ACHN (cell line): ENCODE results near the gene KHDRBS2.

Experiments used
- DNase-seq: peaks from one replicate; pipeline ENCODE4 v3.0.0-alpha.2; 2015
- in situ Hi-C: cut with HindIII; loops from 2 replicates; pipeline ENCODE4 v1.10.0; 2017; ENCODE audit warnings: low sequenced_read_pairs, low pct_ligation_motif_present, low pct_unique_long_range_greater_than_20kb

The KHDRBS2 gene

GRCh38 chr6:62057300-62057699 is 228.7 kb downstream of the KHDRBS2 start:
- DNase-seq = no peak
- in situ Hi-C loops = no loop called here

- DNase-seq = no peak
- in situ Hi-C loops = no loop called here
These were observed 240.5 kb downstream of the KHDRBS2 start for GRCh38 chr6:62045502-62045901.

GRCh38 chr6:62043084-62043483 is 242.9 kb downstream of the KHDRBS2 start:
- no peak for DNase-seq
- in situ Hi-C loops = no loop called here

GRCh38 chr6:62042429-62042828 is 243.6 kb downstream of the KHDRBS2 start:
- DNase-seq = no peak
- in situ Hi-C loops = no loop called here

- in situ Hi-C loops = no loop called here
- peak; percentile 4 for DNase-seq
These were observed 246.4 kb downstream of the KHDRBS2 start for GRCh38 chr6:62039605-62040004.

- DNase-seq = no peak
- in situ Hi-C loops = no loop called here
These were observed 248.6 kb downstream of the KHDRBS2 start for GRCh38 chr6:62037445-62037844.

GRCh38 chr6:62035952-62036351 is 250.1 kb downstream of the KHDRBS2 start:
- no peak for DNase-seq
- in situ Hi-C loops = no loop called here

GRCh38 chr6:62013719-62014118 is 272.3 kb downstream of the KHDRBS2 start:
- in situ Hi-C loops = no loop called here
- DNase-seq = no peak

- no peak for DNase-seq
- in situ Hi-C loops = no loop called here
These were observed 276.6 kb downstream of the KHDRBS2 start for GRCh38 chr6:62009445-62009844.

- in situ Hi-C loops = no loop called here
- DNase-seq = no peak
These were observed 296.4 kb downstream of the KHDRBS2 start for GRCh38 chr6:61989616-61990015.

GRCh38 chr6:61980622-61981021 is 305.4 kb downstream of the KHDRBS2 start:
- no peak for DNase-seq
- in situ Hi-C loops = no loop called here

- in situ Hi-C loops = no loop called here
- DNase-seq = no peak
These were observed 308.1 kb downstream of the KHDRBS2 start for GRCh38 chr6:61977947-61978346.

GRCh38 chr6:61977099-61977498 is 308.9 kb downstream of the KHDRBS2 start:
- in situ Hi-C loops = no loop called here
- no peak for DNase-seq

- in situ Hi-C loops = no loop called here
- DNase-seq = no peak
These were observed 326.8 kb downstream of the KHDRBS2 start for GRCh38 chr6:61959196-61959595.

GRCh38 chr6:61953851-61954250 is 332.2 kb downstream of the KHDRBS2 start:
- in situ Hi-C loops = no loop called here
- DNase-seq = no peak

GRCh38 chr6:61951586-61951985 is 334.4 kb downstream of the KHDRBS2 start:
- no peak for DNase-seq
- in situ Hi-C loops = no loop called here

GRCh38 chr6:61950811-61951210 is 335.2 kb downstream of the KHDRBS2 start:
- in situ Hi-C loops = no loop called here
- no peak for DNase-seq

- in situ Hi-C loops = no loop called here
- DNase-seq = no peak
These were observed 336.1 kb downstream of the KHDRBS2 start for GRCh38 chr6:61949971-61950370.

- in situ Hi-C loops = no loop called here
- DNase-seq = no peak
These were observed 336.9 kb downstream of the KHDRBS2 start for GRCh38 chr6:61949161-61949560.

GRCh38 chr6:61947311-61947947 is 338.6 kb downstream of the KHDRBS2 start:
- in situ Hi-C loops = no loop called here
- DNase-seq = no peak

- no peak for DNase-seq
- in situ Hi-C loops = no loop called here
These were observed 345.1 kb downstream of the KHDRBS2 start for GRCh38 chr6:61940919-61941318.
